Activated naive CD4-positive, alpha-beta T cell treated with anti-CD3 and anti-CD28 coated beads, Interleukin-2, amount 10 ng/mL, durations not matched to agents 7 days and 5 days (primary cell): Measurements from ENCODE around the gene MAPK8IP1.

Experiments used
- CTCF ChIA-PET: fragments of 350-600 bp; sonication (Branson Sonifier 250); formaldehyde crosslinking; loops from one replicate; lab custom pipeline; 2021; ENCODE audit warnings: antibody characterized with exemption; lab: Charles Lee
- DNase-seq: peaks from one replicate; pipeline ENCODE4 v3.0.0-alpha.2; 2020
- H3K27ac Mint-ChIP-seq: one replicate; pipeline ENCODE4 v1.8.0; 2021; ENCODE audit warnings: mild to moderate bottlenecking, moderate library complexity, mixed read lengths
- H3K27me3 Mint-ChIP-seq: one replicate; pipeline ENCODE4 v1.8.0; 2021; ENCODE audit warnings: mild to moderate bottlenecking, mixed read lengths
- H3K36me3 Mint-ChIP-seq: one replicate; pipeline ENCODE4 v1.8.0; 2021; ENCODE audit warnings: mixed read lengths
- H3K4me1 Mint-ChIP-seq: one replicate; pipeline ENCODE4 v1.8.0; 2021; ENCODE audit warnings: mixed read lengths
- H3K4me3 Mint-ChIP-seq: one replicate; pipeline ENCODE4 v1.8.0; 2021; ENCODE audit warnings: mild to moderate bottlenecking, moderate library complexity, mixed read lengths
- H3K9me3 Mint-ChIP-seq: one replicate; pipeline ENCODE4 v1.8.0; 2021; ENCODE audit warnings: mixed read lengths

MAPK8IP1 gene

DNA sequence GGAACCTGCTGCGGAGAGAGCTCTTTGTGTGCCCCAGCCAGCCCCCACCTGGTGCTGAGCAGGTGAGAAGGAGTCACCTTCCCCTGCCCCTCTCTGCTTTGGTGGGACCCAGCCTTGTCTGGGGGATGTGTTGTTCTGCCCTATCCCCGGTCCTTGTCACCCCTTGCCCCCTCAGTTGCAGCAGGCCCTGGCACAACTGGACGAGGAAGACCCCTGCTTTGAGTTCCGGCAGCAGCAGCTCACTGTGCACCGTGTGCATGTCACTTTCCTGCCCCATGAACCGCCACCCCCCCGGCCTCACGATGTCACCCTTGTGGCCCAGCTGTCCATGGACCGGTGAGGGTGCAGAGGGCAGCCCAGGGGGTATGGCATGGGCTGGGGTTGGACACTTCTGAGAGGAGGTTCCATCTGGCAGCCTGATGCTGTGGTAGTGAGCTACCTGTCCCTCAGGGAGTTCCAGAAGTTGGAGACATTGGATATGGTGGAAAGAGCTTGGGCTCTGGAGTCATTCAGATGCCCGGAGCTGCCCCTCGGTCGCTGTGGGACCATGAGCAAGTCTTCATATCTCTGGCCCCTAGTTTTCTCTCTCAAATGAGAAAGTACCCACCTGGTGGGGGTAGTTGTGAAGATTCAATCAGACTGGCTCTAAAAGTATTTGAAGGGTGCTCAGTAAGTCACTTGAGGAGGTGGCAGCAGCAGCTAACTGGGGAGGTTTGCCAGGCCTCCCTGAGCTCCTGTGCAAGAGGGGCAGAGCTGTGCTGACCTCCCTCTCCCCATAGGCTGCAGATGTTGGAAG lies 41.3 kb downstream of the MAPK8IP1 start:
- Mint-ChIP-seq H3K27me3 (peaks cover 43% of the 10 kb centered on the region), H3K9me3 (no peaks in the 10 kb centered on the region), H3K4me1 (peaks cover 46% of the 10 kb centered on the region), H3K36me3 (peaks cover 3% of the 10 kb centered on the region), H3K27ac (no peak overlapping the region), H3K4me3 (no peak overlapping the region)
- CTCF ChIA-PET = no interaction called here
- DNase-seq = no peak

DNA sequence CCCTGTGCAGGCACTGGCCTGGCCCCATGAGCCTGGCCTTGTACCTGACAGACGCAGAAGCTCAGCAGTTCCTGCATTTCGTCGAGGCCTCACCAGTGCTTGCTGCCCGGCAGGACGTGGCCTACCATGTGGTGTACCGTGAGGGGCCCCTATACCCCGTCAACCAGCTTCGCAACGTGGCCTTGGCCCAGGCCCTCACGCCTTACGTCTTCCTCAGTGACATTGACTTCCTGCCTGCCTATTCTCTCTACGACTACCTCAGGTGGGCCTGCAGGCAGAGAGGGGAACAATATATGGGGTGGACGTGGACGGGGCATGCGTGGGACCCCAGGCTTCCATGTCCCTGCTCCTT lies 41.9 kb downstream of the MAPK8IP1 start:
- no peak overlapping the region for H3K4me3 Mint-ChIP-seq
- DNase-seq = no peak
- H3K27ac Mint-ChIP-seq = no peak overlapping the region

DNA sequence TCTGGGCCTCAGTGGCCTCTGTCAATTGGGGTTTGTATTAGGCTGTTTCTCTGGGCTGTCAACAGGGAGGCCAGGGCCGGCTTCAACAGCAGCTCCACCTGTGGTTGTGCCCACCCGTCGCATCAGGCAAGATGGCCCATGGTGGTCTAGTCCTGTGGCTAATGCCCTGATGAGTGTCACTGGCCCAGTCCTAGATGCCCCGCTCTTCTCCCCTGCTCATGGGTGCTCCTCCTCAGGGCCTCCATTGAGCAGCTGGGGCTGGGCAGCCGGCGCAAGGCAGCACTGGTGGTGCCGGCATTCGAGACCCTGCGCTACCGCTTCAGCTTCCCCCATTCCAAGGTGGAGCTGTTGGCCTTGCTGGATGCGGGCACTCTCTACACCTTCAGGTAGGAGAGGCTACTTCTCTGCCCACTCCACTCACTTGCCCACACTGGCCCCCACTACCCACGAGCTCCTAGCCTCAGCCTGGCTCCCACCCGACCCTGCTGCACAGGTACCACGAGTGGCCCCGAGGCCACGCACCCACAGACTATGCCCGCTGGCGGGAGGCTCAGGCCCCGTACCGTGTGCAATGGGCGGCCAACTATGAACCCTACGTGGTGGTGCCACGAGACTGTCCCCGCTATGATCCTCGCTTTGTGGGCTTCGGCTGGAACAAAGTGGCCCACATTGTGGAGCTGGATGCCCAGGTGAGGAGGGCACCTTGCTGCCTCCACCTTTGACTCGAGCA lies 42.4 kb downstream of the MAPK8IP1 start:
- H3K9me3 Mint-ChIP-seq = no peaks in the 10 kb centered on the region
- peaks cover 47% of the 10 kb centered on the region for H3K4me1 Mint-ChIP-seq
- H3K36me3 Mint-ChIP-seq = peaks cover 3% of the 10 kb centered on the region
- DNase-seq = no peak
- CTCF ChIA-PET = no interaction called here
- H3K27ac Mint-ChIP-seq = peak overlapping the region; percentile 28
- H3K27me3 Mint-ChIP-seq = peaks cover 39% of the 10 kb centered on the region
- no peak overlapping the region for H3K4me3 Mint-ChIP-seq

More for the DNA sequence above, 41.9 kb downstream of the MAPK8IP1 start:
- Mint-ChIP-seq H3K4me1 (peaks cover 47% of the 10 kb centered on the region), H3K36me3 (peaks cover 3% of the 10 kb centered on the region), H3K9me3 (no peaks in the 10 kb centered on the region), H3K27me3 (peaks cover 39% of the 10 kb centered on the region)
- CTCF ChIA-PET = no interaction called here

DNA sequence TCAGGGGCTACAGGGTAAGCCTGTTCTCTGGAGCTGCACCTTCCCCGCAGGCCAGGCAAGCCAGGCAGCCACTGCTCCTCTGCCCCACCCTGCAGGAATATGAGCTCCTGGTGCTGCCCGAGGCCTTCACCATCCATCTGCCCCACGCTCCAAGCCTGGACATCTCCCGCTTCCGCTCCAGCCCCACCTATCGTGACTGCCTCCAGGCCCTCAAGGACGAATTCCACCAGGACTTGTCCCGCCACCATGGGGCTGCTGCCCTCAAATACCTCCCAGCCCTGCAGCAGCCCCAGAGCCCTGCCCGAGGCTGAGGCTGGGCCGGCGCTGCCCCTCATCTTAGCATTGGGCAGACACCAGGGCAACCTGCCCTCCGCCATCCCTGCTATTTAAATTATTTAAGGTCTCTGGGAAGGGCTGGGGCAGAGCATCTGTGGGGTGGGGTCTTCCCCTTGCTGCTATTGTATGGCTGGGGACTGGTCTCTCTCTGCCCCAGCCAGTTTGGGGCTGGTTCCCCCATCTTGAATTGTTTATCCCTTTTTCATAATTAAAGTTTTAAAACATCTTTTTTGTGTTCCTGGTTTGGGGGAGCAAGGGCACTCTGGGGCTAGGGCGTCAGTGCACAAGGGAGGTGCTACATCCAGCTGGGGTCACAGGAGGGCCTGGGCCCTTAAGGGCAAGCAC lies 43.2 kb downstream of the MAPK8IP1 start:
- no peak overlapping the region for H3K4me3 Mint-ChIP-seq
- H3K27ac Mint-ChIP-seq = peak overlapping the region; percentile 28
- peaks cover 42% of the 10 kb centered on the region for H3K4me1 Mint-ChIP-seq

DNA sequence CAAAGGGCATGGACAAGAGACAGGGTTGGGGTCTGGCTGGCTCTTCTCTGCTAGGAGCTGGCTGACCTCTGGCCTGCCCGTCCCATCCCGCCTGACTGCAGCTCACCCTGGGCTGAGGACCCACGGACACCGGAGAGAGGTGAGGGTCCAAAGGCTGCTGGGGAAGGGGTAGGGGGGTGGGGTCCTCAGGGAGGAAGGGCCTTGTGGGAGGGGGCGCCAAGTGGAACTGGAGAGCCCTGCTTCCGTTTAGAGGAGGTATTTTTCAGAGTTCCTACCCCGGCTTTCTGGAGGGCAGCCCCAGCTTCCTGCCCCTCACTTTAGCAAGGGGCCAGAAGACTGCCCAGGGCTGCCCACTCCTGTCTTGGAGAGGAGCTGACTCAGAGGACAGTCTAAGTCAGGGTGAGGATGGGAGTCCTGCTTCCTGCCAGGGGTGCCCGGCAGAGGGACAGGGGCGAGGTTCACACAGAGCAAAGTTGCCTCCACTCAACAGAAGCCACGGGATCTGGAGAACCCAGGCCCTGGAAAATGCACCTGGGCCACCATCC lies 44.1 kb downstream of the MAPK8IP1 start:
- peaks cover 7% of the 10 kb centered on the region for H3K36me3 Mint-ChIP-seq
- CTCF ChIA-PET = no interaction called here
- H3K27ac Mint-ChIP-seq = peak overlapping the region; percentile 93
- H3K4me1 Mint-ChIP-seq = peaks cover 37% of the 10 kb centered on the region
- H3K9me3 Mint-ChIP-seq = no peaks in the 10 kb centered on the region
- DNase-seq = no peak
- H3K4me3 Mint-ChIP-seq = peak overlapping the region; percentile 52
- peaks cover 22% of the 10 kb centered on the region for H3K27me3 Mint-ChIP-seq

More for the DNA sequence above, 43.2 kb downstream of the MAPK8IP1 start:
- no peak for DNase-seq
- peaks cover 5% of the 10 kb centered on the region for H3K36me3 Mint-ChIP-seq
- CTCF ChIA-PET = no interaction called here
- peaks cover 31% of the 10 kb centered on the region for H3K27me3 Mint-ChIP-seq
- no peaks in the 10 kb centered on the region for H3K9me3 Mint-ChIP-seq

DNA sequence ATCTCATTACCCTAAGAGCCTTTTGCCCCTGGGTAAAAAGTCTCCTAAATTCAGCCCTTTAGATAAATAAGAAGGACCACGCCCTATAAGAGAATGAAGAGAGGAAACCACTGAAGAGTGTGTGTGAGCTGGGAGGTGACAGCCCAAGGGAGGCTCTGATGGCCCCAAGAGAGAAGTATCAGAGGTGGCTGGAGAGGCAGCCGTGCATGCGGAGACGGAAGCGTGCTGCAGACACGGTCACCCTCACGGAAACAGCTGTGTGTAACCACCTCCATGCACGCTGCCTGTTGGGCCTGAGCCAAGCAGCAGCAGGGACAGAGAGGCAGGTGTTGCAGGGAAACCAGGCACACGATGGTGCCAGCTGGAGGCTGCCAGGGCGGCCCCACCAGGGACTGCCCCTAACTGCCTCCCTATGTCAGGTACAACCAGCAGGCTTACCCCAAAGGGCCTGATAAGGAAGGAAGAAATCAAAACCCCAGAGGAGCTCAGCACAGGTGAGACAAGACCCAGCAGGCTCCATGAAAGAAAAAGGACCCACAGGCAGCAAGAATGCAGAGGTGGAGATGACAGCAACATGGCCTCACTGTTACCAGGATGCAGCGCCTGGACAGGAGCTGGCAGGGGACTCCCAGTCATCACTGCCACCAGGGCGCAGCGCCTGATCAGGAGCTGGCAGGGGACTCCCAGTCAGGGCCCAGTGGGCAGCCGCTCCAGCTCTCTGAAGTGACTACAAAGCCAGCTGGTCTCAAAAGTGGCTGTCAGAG lies 44.8 kb downstream of the MAPK8IP1 start:
- peaks cover 7% of the 10 kb centered on the region for H3K36me3 Mint-ChIP-seq
- peaks cover 37% of the 10 kb centered on the region for H3K4me1 Mint-ChIP-seq
- H3K27me3 Mint-ChIP-seq = peaks cover 16% of the 10 kb centered on the region
- CTCF ChIA-PET = interaction anchor here (1.1 to 1.9 kb wide), 2 partner anchors 13 to 35 kb away, joined by 4 to 5 read pairs; partner anchors contain the start of gene PEX16
- peak overlapping the region; percentile 52 for H3K4me3 Mint-ChIP-seq
- no peaks in the 10 kb centered on the region for H3K9me3 Mint-ChIP-seq
- DNase-seq = peak; percentile 59
- H3K27ac Mint-ChIP-seq = peak overlapping the region; percentile 93

DNA sequence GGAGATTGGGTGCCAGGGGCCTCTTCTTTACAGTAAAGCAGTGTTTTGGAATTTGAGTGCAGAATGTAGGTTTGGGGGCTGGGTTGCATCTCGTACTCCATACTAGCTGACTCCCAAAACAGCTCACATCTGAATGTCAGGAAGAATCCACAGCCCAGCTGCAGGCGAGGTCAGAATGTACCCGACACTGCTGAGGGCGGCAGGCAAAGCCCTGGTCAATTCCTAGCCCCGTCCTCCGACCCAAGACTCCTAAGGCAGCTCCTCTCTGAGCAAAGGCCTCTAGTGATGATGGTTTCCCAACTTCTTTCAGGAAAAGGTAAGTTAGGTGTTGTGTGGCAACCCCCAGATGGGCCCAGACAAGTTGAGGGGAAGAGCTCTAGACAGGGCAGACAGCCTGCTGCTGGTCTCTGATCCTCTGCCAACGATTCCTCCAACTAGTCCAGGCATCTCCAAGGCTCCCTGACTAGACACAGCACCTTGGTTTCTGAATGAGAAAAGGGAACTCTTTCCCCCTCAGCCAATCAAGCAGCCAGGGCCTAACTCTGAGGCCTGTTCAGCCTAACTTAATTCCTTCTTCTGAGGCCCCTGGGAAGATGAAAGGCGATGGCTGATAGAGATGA lies 45.6 kb downstream of the MAPK8IP1 start:
- H3K4me1 Mint-ChIP-seq = peaks cover 37% of the 10 kb centered on the region
- no peak overlapping the region for H3K4me3 Mint-ChIP-seq
- H3K9me3 Mint-ChIP-seq = no peaks in the 10 kb centered on the region
- peaks cover 7% of the 10 kb centered on the region for H3K36me3 Mint-ChIP-seq
- no peak for DNase-seq
- peak overlapping the region; percentile 93 for H3K27ac Mint-ChIP-seq
- CTCF ChIA-PET = interaction anchor here (1.1 to 1.9 kb wide), 2 partner anchors 14 to 34 kb away, joined by 4 to 5 read pairs; partner anchors contain the start of gene PEX16
- H3K27me3 Mint-ChIP-seq = peaks cover 7% of the 10 kb centered on the region

DNA sequence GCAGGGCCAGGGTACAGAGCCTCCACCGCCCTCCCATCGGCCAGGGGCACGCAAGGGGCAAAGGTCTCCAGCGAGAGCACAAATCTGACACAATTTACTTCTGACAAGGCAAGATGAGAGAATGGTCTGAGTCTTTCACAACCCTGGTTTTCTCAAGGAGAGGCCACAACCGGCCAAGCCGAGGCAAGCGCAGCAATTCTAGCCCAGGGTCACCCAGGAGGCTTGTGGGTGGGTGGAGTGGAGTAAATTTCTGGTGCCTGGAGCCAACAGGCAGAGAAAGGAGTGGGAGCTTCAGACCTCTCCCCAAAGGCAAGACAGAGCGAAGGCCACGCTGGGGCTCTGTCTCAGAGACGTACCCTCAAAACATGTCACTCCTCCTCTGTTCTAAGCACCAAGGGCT lies 46.3 kb downstream of the MAPK8IP1 start:
- CTCF ChIA-PET = interaction anchor here (1.9 kb wide), 1 partner anchor 33 kb away, joined by 5 read pairs; no protein-coding TSS in a partner anchor
- Mint-ChIP-seq H3K4me3 (no peak overlapping the region), H3K27ac (peak overlapping the region; percentile 93), H3K9me3 (no peaks in the 10 kb centered on the region), H3K36me3 (peaks cover 8% of the 10 kb centered on the region), H3K4me1 (peaks cover 37% of the 10 kb centered on the region), H3K27me3 (peaks cover under 1% of the 10 kb centered on the region)
- DNase-seq = no peak

DNA sequence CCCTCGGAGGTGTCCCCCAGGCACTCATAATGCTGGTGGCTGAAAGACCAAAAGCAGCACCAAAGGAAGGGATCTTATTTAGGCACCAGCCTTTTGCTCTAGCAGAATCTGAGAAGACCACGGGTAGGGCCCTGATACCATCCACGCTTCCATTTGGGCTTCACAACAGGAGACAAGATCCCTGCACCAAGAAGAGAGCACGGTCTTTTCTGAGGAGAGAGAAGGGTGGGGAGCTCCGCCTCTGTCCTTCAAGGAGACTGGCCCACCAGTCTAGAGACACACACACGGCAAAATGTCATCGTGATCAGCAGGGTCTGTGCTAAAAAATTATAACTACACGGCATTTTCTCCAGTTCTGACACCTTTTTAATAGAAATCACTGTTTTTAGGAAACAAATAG lies 46.8 kb downstream of the MAPK8IP1 start:
- H3K36me3 Mint-ChIP-seq = peaks cover 9% of the 10 kb centered on the region

DNA sequence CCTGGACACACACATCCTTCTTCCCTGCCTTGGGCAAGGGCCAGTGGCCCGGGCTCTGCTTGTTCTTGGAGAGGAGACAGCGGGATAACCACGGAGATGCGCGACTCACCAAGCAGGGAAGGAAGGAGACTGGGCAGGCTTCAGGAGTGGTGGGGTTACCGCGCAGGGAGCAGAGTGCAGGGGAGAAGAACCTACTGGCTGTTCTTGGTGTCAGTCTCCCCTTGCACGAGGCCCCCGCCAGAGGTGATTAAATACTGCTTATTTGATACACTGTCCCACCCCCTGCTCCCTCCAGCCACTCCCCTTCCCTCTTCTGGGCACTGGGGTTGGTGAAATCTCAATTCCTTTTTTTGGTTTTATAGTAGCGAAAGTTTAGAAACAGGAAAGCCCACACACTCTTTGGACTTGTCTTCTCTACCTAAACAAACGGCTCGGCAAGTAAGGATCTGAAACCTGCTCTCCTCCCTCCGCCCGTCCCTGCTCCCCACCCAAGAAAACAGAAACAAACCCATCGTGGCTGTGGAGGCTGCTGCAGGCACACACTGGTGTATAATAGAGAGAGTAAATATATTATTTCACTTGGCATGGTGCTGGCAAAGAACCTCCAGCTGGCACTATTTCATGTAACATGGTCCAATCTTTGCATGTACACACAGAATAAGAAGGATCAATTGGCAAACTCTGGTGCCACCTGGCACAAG lies 47.8 kb downstream of the MAPK8IP1 start:
- no peaks in the 10 kb centered on the region for H3K27me3 Mint-ChIP-seq
- DNase-seq = no peak
- CTCF ChIA-PET = no interaction called here
- H3K36me3 Mint-ChIP-seq = peaks cover 10% of the 10 kb centered on the region
- no peak overlapping the region for H3K4me3 Mint-ChIP-seq
- H3K27ac Mint-ChIP-seq = no peak overlapping the region
- H3K4me1 Mint-ChIP-seq = peaks cover 30% of the 10 kb centered on the region
- no peaks in the 10 kb centered on the region for H3K9me3 Mint-ChIP-seq

More for the DNA sequence above, 46.8 kb downstream of the MAPK8IP1 start:
- DNase-seq = no peak
- no peaks in the 10 kb centered on the region for H3K9me3 Mint-ChIP-seq
- H3K27ac Mint-ChIP-seq = no peak overlapping the region
- H3K27me3 Mint-ChIP-seq = no peaks in the 10 kb centered on the region
- H3K4me3 Mint-ChIP-seq = no peak overlapping the region
- H3K4me1 Mint-ChIP-seq = peaks cover 34% of the 10 kb centered on the region
- CTCF ChIA-PET = interaction anchor here (1.9 kb wide), 1 partner anchor 33 kb away, joined by 5 read pairs; no protein-coding TSS in a partner anchor

DNA sequence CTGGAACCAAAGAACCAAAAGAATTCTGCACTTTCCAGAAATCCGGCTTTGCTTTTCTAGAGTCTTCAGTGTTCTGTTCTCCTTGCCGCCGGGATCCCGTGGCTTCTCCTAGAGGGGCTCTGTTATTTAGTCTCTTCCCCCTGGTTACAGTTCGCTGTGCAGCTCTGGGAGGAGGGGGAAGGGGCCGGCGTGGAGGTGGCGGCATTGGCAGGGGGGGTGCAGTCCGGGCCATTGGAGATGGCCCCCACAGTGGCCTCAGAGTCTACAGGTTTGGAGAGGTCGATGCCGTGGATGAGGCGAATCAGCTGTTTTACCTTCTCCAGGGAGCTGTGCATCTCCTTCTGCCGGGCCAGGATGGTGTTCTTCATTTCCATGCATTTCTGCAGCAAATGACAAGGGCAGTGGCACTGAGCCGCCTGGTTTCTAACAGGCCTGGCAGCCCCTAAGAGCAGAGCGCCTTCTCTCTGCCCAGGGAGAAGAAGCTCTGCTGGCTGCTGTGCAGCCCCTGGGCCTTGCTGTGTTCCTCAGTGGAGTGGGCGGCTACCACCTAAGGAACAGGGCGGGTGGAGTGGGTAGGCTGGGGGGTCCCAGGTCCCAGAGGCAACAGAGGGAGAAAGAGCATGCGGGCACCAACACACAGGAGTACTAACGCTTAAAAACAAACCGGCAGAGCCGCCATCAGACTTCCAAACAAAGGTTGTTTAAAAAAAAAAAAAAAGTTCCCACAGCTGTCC lies 48.6 kb downstream of the MAPK8IP1 start:
- H3K4me3 Mint-ChIP-seq = no peak overlapping the region
- CTCF ChIA-PET = no interaction called here
- H3K9me3 Mint-ChIP-seq = no peaks in the 10 kb centered on the region
- peaks cover 26% of the 10 kb centered on the region for H3K4me1 Mint-ChIP-seq
- no peak for DNase-seq
- no peaks in the 10 kb centered on the region for H3K27me3 Mint-ChIP-seq
- no peak overlapping the region for H3K27ac Mint-ChIP-seq
- H3K36me3 Mint-ChIP-seq = peaks cover 10% of the 10 kb centered on the region

DNA sequence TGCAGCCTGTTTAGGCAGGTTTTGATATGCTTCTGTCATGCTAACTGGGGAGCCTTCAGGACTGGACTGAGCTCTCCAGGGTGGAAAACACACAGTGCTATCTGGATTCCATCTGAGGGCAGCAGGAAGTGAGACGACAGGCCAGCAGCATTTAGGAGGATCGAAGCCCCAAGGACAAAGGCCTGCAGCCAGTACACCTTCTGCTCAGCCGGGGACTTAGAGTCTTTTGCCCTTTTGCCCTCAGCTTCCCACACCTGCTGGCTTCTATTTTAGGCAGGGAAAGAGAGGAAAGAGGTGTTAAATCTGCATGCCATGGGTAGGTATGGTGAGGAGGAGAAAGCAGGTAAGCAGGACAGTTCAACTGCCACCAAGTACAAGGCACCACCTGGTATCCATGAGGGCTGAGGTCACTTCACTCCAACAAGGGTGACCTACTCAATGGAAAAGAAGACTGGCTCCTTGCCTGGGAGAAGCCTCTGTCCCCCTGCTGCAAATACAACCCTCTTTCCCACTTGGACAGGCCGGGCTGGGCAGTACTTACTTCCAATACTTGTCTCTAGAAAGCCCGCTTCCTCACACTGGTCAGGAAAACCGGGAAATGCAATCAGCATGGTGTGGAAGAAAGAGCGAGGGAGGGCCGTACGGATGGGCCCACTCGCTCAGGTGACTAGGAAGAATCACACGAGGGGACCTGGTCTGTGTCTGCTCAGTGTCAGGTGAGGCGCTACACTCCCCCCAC lies 49.3 kb downstream of the MAPK8IP1 start:
- Mint-ChIP-seq H3K4me1 (peaks cover 21% of the 10 kb centered on the region), H3K4me3 (no peak overlapping the region), H3K27ac (peak overlapping the region; percentile 33), H3K36me3 (peaks cover 10% of the 10 kb centered on the region), H3K9me3 (no peaks in the 10 kb centered on the region), H3K27me3 (no peaks in the 10 kb centered on the region)
- no peak for DNase-seq
- CTCF ChIA-PET = no interaction called here
